ENCODE results near the gene MED1. TPM values are rescaled to one million over a fixed set of nuclear protein-coding genes. Genes with fewer than 3 reads are reported as not detected.

MED1 gene
- total RNA-seq, 1 donor from 2014 or later = 63.4 TPM

DNA sequence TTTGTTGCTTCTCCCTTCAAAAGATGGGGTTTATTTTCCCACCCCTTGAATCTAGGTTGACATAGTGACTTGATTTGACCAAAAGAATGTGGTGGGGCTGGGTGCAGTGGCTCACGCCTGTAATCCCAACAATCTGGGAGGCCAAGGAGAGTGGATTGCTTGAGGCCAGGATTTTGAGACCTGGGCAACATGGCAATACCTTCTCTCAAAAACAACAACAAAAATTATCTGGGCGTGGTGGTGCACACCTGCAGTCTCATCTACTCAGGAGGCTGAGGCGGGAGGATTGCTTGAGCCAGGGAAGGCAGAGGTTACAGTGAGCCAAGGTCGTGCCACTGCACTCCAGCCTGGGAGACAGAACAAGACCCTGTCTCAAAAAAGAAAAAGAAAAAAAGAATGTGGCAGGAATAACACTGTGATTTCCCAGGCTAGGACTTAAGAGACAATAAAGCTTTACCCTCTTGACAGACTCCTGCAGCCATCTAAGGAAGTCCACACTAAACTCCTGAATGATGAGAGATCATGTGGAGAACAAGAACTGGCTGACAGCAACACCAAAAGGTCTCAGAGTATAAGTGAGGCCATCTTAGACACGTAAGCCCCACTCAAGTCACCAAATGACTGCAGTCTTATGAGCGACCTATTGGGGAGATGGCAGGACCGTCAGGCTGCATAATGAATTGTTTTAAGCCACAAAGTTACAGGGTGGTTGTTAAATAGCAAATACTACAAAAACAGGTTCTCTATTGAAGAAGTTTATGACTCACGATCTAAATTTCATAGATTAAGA is 86.6 kb downstream of the MED1 start:
- Mint-ChIP-seq H3K9me3 (no peaks in the 10 kb centered on the region), H3K27me3 (ENCODE audit: low read depth) (no peaks in the 10 kb centered on the region), H3K27ac (ENCODE audit: unreplicated experiment) (no peak overlapping the region), H3K4me1 (no peaks in the 10 kb centered on the region), H3K4me3 (no peak overlapping the region), H3K36me3 (ENCODE audit: low read depth) (no peaks in the 10 kb centered on the region)
- TF ChIP-seq, protein P1, sequence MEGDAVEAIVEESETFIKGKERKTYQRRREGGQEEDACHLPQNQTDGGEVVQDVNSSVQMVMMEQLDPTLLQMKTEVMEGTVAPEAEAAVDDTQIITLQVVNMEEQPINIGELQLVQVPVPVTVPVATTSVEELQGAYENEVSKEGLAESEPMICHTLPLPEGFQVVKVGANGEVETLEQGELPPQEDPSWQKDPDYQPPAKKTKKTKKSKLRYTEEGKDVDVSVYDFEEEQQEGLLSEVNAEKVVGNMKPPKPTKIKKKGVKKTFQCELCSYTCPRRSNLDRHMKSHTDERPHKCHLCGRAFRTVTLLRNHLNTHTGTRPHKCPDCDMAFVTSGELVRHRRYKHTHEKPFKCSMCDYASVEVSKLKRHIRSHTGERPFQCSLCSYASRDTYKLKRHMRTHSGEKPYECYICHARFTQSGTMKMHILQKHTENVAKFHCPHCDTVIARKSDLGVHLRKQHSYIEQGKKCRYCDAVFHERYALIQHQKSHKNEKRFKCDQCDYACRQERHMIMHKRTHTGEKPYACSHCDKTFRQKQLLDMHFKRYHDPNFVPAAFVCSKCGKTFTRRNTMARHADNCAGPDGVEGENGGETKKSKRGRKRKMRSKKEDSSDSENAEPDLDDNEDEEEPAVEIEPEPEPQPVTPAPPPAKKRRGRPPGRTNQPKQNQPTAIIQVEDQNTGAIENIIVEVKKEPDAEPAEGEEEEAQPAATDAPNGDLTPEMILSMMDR (conservative IDR thresholded peaks at IDR 0.05) = no peak
- no peak for DNase-seq (ENCODE audit: low read depth, low spot score)

DNA sequence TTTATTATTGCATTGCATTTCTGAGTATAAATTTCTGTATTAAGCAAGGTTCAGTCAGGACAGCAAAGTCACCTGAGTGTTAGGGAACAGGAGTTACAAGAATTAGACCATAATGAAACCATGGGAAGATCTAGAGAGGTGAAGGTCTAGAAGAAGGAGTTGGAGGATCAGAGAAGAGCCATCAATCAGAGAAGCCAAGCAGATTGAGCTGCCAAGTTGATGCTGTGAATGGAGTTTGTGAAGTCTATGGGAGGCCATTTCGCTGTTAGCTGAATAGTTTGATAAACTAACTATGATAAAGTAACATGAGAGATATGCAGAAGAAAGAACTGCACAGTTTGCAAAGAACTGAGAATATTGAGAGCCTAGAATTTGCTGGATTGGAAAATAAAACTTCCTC is 90.0 kb downstream of the MED1 start:
- TF ChIP-seq, protein P1 (conservative IDR thresholded peaks at IDR 0.05) = no peak
- H3K4me1 Mint-ChIP-seq = no peaks in the 10 kb centered on the region
- no peaks in the 10 kb centered on the region for H3K36me3 Mint-ChIP-seq (ENCODE audit: low read depth)
- H3K27me3 Mint-ChIP-seq (ENCODE audit: low read depth) = no peaks in the 10 kb centered on the region
- H3K27ac Mint-ChIP-seq (ENCODE audit: unreplicated experiment) = no peak overlapping the region
- no peak for DNase-seq (ENCODE audit: low read depth, low spot score)
- no peaks in the 10 kb centered on the region for H3K9me3 Mint-ChIP-seq
- H3K4me3 Mint-ChIP-seq = no peak overlapping the region

DNA sequence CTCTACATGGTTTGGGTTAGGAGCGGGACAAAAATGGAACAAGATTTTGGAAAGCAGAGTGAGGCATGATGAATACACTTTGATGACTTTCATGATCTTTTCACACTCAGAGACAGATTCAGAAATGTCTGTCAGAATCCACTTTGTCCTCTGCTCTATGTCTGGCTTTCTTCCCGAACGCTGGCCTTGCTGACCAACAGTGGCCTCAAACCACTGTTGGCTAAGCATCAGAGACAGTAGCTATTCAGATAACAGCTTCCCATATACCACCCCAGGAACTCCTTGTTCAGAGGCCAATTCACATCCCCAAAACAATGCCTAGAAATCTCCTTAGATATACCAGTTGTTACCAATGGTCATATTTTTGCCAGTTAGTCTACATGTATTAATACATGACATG is 90.5 kb downstream of the MED1 start:
- TF ChIP-seq, protein P1 (conservative IDR thresholded peaks at IDR 0.05) = no peak
- Mint-ChIP-seq H3K36me3 (ENCODE audit: low read depth) (no peaks in the 10 kb centered on the region), H3K27me3 (ENCODE audit: low read depth) (no peaks in the 10 kb centered on the region)

DNA sequence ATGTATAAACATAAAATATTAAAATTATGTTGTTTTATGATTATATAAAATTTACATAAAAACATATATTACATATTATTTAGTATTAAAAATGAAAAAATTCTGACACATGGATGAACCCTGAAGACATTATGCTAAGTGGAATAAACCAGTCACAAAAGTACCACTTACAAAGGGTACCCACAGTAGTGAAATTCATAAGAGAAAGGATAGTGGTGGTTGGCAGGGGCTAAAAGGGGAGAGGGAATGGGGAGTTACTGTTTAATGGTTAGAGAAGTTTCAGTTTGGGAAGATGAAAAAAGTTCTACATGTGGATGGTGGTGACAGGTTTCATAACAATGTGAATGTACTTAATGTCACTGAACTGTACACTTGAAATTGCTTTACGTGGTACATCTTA is 91.1 kb downstream of the MED1 start:
- no peaks in the 10 kb centered on the region for H3K36me3 Mint-ChIP-seq (ENCODE audit: low read depth)
- TF ChIP-seq, protein P1 (conservative IDR thresholded peaks at IDR 0.05) = no peak
- H3K9me3 Mint-ChIP-seq = no peaks in the 10 kb centered on the region
- H3K4me3 Mint-ChIP-seq = no peak overlapping the region
- no peaks in the 10 kb centered on the region for H3K27me3 Mint-ChIP-seq (ENCODE audit: low read depth)
- H3K4me1 Mint-ChIP-seq = no peaks in the 10 kb centered on the region
- H3K27ac Mint-ChIP-seq (ENCODE audit: unreplicated experiment) = no peak overlapping the region
- DNase-seq (ENCODE audit: low read depth, low spot score) = no peak

More for the DNA sequence above, 90.5 kb downstream of the MED1 start:
- Mint-ChIP-seq H3K9me3 (no peaks in the 10 kb centered on the region), H3K27ac (ENCODE audit: unreplicated experiment) (no peak overlapping the region), H3K4me1 (no peaks in the 10 kb centered on the region), H3K4me3 (no peak overlapping the region)
- no peak for DNase-seq (ENCODE audit: low read depth, low spot score)

DNA sequence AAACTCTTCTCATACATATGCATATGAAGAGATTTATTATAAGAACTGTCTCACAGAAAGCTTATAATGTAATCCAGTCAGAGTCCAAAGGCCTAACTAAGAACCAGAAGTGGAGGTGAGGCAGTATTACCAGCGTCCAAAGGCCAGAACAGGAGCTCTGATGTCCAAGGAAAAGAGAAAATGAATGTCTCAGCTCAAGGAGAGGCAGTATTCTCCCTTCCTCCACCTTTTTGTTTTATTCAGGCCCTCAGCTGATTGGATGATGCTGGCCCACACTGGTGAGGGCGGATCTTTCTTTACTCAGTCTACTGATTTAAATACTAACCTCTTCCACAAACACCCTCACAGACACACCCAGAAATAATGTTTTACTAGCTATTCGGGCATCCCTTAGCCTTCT is 93.1 kb downstream of the MED1 start:
- Mint-ChIP-seq H3K27me3 (ENCODE audit: low read depth) (no peaks in the 10 kb centered on the region), H3K4me3 (no peak overlapping the region), H3K9me3 (no peaks in the 10 kb centered on the region), H3K36me3 (ENCODE audit: low read depth) (no peaks in the 10 kb centered on the region), H3K27ac (ENCODE audit: unreplicated experiment) (no peak overlapping the region), H3K4me1 (no peaks in the 10 kb centered on the region)
- TF ChIP-seq, protein P1 (conservative IDR thresholded peaks at IDR 0.05) = no peak
- no peak for DNase-seq (ENCODE audit: low read depth, low spot score)
